Measurements from ENCODE around the gene EXOC4. TPM values are rescaled to one million over a fixed set of nuclear protein-coding genes. Genes with fewer than 3 reads are reported as not detected.
A peak's percentile ranks its signal among the peaks of the same experiment; 100 is the strongest.

Gene EXOC4
- total and polyA plus RNA-seq, 2 of the 8 experiments (the other 6 are each of a cell fraction or from before 2014, with no cell fraction given) = 27.0 to 67.3 TPM

- TF ChIP-seq CHD7 (IDR thresholded peaks at IDR 0.05; ENCODE audit: insufficient replicate concordance, low read length) (peak; percentile 65), ZNF274 (IDR thresholded peaks at IDR 0.05; ENCODE audit: borderline replicate concordance, extremely low read depth, low read length) (no peak), GTF2F1 (IDR thresholded peaks at IDR 0.05; ENCODE audit: borderline replicate concordance, low read depth, low read length) (no peak), SIN3A (conservative IDR thresholded peaks at IDR 0.05 in 1 of 2, IDR thresholded peaks at IDR 0.05 in 1 of 2; ENCODE audit: low read depth in 1 of 2, low read length in 2 of 2) (no peak), POLR2A (IDR thresholded peaks at IDR 0.05; ENCODE audit: control extremely low read depth in 1 of 2, low read depth in 2 of 2, low read length in 2 of 2) (no peak), NRF1 (IDR thresholded peaks at IDR 0.05; ENCODE audit: low read depth, low read length) (no peak), CBX5 (IDR thresholded peaks at IDR 0.05; ENCODE audit: low read depth, low read length) (no peak)
Observed at GRCh38 chr7:133786401-133786937, 533.6 kb downstream of the EXOC4 start (continued).
